ENCODE results near the gene CAVIN2.

DNA sequence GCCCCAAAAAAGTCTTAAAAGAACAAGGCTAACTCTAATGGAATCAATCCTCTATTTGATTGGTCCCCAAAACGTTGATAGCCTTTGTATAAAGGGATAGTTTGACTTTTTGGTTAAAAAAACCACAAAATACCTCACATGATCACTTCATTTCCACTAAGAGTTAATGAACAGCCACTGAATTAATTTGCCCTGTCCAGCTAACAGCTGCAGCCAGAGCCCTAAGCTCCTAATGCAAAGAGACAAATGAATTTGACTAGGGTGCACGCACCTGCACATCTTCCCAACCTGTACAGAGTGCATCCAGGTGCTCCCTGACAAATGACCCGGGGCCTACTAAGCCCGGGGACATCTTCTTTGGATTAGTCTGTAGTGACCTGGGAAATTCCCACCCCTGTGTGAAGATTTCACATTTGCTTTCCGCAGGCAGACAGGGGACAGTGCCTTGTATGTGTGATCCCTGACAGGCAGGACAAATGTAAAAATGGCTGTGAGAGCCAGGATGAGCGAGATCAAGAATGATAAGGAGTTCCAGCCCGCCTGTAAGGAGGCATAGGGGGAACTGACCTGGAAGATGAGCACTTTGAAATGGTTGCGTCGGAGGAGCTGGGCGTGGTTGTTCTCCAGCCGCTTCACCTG, 893 bp downstream of the CAVIN2 start:
- TF ChIP-seq, protein P1, sequence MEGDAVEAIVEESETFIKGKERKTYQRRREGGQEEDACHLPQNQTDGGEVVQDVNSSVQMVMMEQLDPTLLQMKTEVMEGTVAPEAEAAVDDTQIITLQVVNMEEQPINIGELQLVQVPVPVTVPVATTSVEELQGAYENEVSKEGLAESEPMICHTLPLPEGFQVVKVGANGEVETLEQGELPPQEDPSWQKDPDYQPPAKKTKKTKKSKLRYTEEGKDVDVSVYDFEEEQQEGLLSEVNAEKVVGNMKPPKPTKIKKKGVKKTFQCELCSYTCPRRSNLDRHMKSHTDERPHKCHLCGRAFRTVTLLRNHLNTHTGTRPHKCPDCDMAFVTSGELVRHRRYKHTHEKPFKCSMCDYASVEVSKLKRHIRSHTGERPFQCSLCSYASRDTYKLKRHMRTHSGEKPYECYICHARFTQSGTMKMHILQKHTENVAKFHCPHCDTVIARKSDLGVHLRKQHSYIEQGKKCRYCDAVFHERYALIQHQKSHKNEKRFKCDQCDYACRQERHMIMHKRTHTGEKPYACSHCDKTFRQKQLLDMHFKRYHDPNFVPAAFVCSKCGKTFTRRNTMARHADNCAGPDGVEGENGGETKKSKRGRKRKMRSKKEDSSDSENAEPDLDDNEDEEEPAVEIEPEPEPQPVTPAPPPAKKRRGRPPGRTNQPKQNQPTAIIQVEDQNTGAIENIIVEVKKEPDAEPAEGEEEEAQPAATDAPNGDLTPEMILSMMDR (IDR thresholded peaks at IDR 0.05), result no peak
- TF ChIP-seq POLR2A (IDR thresholded peaks at IDR 0.05), result no peak
